T-helper 17 cell (primary cell): ENCODE data around the gene TTC39A. TPM values are rescaled to one million over a fixed set of nuclear protein-coding genes. Genes with fewer than 3 reads are reported as not detected.

Experiments
- ATAC-seq: fragments of 150-1000 bp; cut with Tn5 transposase; 2 replicates; pipeline ENCODE4 v1.10.0; 2021; ENCODE audit warnings: mild to moderate bottlenecking, moderate library complexity
- DNase-seq, 3 donors: peaks; one replicate each; pipeline versions ENCODE4 v3.0.0 to v3.0.0-alpha.2; 2020 to 2021
- H3K9me3 ChIP-seq: one replicate; pipeline ENCODE4 v1.7.0; 2013; ENCODE audit warnings: low read length, mild to moderate bottlenecking; ENCODE audit not compliant: control insufficient read depth, poor library complexity, severe bottlenecking
- H3K27ac Mint-ChIP-seq: one replicate; pipeline ENCODE4 v1.8.0; 2022; ENCODE audit warnings: mild to moderate bottlenecking, moderate library complexity, mixed read lengths
- H3K27me3 Mint-ChIP-seq: one replicate; pipeline ENCODE4 v1.8.0; 2022; ENCODE audit warnings: mixed read lengths
- H3K36me3 Mint-ChIP-seq: one replicate; pipeline ENCODE4 v1.8.0; 2022; ENCODE audit warnings: low read depth, mixed read lengths
- H3K4me1 Mint-ChIP-seq: one replicate; pipeline ENCODE4 v1.8.0; 2022; ENCODE audit warnings: mild to moderate bottlenecking, mixed read lengths
- H3K4me3 Mint-ChIP-seq: one replicate; pipeline ENCODE4 v1.8.0; 2022; ENCODE audit warnings: mild to moderate bottlenecking, moderate library complexity, mixed read lengths
- total RNA-seq, 4 donors: library from RNA in 2 of 4; stranded (reverse) in 2 of 4; gene quantifications; one replicate each; pipeline ENCODE4 v1.2.3 and lab custom pipeline; 2022 to 2026

Gene TTC39A
- total RNA-seq, 2 donors from 2014 or later = not detected

- ATAC-seq (no peak), DNase-seq (no peak)
- Mint-ChIP-seq H3K36me3 (peaks cover 11% of the 10 kb centered on the region), H3K4me1 (peaks cover 5% of the 10 kb centered on the region), H3K27ac (no peak overlapping the region), H3K27me3 (peaks cover 49% of the 10 kb centered on the region), H3K4me3 (peak overlapping the region; percentile 66)
- no peaks in the 10 kb centered on the region for H3K9me3 ChIP-seq
Measured at GRCh38 chr1:51346086-51346942, 16.0 kb upstream of the TTC39A start.

DNA sequence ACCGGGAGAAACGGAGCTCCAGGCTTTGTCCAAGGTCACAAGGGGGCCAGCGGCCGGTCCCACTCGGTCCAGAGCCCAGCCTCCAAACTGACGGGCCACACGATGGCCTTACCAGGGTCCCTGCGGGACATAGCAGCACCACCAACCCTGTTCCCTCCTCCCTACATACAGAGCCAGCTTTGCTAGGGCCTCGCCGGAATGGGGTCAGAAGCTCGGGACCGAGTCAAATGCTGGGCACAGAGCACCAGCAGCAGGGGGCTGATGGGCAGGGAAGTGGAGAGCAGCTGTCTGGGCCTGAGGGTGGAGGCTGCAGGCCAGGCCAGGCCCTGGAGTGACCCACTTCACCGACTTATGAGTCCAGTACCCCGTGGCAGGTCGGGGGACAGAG is 14.9 kb upstream of the TTC39A start:
- no peak for DNase-seq
- ATAC-seq = no peak
- Mint-ChIP-seq H3K4me1 (peaks cover 5% of the 10 kb centered on the region), H3K36me3 (peaks cover 11% of the 10 kb centered on the region), H3K27me3 (peaks cover 49% of the 10 kb centered on the region), H3K27ac (no peak overlapping the region), H3K4me3 (no peak overlapping the region)
- no peaks in the 10 kb centered on the region for H3K9me3 ChIP-seq

DNA sequence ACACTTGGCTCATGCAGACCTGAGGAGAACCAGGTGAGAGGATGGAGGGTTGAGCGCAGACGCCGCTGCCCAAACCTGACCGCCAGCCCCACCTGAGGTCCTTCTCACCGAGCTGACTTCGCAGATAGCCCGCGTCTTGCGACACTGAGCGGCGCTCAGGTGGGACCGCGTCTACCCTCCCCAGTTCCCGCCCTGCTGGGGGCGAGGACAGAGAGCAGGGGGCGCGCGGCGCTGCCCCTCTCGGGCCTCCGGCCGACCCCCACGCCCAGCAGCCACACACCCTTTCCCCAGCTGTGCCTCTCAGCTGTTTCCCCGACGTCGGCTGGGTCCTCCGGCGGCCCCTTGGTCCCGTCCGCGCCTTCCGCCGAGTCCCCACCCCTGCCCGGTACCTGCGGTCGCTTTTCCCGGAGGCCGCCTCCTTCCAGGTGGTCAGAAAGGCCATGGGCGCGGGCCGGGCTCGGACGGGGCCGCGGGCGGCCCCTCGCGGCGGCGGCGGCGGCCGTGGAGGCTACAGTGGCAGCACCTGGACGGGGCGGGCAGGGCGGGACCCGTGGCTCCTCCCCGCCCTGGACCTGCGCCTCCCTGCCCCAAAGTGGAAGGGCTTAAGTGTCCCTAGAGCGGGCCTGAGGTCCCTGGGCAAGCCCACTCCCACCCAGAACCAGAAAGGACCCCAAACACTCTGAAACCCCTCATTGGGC is 14.4 kb upstream of the TTC39A start:
- H3K4me1 Mint-ChIP-seq = peaks cover 5% of the 10 kb centered on the region
- DNase-seq (no peak), ATAC-seq (no peak)
- peaks cover 49% of the 10 kb centered on the region for H3K27me3 Mint-ChIP-seq
- no peak overlapping the region for H3K4me3 Mint-ChIP-seq
- H3K36me3 Mint-ChIP-seq = peaks cover 11% of the 10 kb centered on the region
- H3K9me3 ChIP-seq = no peaks in the 10 kb centered on the region
- H3K27ac Mint-ChIP-seq = no peak overlapping the region

- H3K27ac Mint-ChIP-seq = no peak overlapping the region
- peaks cover 5% of the 10 kb centered on the region for H3K4me1 Mint-ChIP-seq
- peaks cover 11% of the 10 kb centered on the region for H3K36me3 Mint-ChIP-seq
- no peak for DNase-seq
- peaks cover 49% of the 10 kb centered on the region for H3K27me3 Mint-ChIP-seq
- H3K4me3 Mint-ChIP-seq = no peak overlapping the region
- ATAC-seq = no peak
- no peaks in the 10 kb centered on the region for H3K9me3 ChIP-seq
Measured at GRCh38 chr1:51344276-51344601, 13.9 kb upstream of the TTC39A start.

GRCh38 chr1:51343624-51344023 is 13.3 kb upstream of the TTC39A start:
- DNase-seq (no peak), ATAC-seq (no peak)
- H3K27ac Mint-ChIP-seq = no peak overlapping the region
- peaks cover 5% of the 10 kb centered on the region for H3K4me1 Mint-ChIP-seq
- H3K27me3 Mint-ChIP-seq = peaks cover 49% of the 10 kb centered on the region
- H3K9me3 ChIP-seq = no peaks in the 10 kb centered on the region
- H3K4me3 Mint-ChIP-seq = no peak overlapping the region
- peaks cover 11% of the 10 kb centered on the region for H3K36me3 Mint-ChIP-seq

DNA sequence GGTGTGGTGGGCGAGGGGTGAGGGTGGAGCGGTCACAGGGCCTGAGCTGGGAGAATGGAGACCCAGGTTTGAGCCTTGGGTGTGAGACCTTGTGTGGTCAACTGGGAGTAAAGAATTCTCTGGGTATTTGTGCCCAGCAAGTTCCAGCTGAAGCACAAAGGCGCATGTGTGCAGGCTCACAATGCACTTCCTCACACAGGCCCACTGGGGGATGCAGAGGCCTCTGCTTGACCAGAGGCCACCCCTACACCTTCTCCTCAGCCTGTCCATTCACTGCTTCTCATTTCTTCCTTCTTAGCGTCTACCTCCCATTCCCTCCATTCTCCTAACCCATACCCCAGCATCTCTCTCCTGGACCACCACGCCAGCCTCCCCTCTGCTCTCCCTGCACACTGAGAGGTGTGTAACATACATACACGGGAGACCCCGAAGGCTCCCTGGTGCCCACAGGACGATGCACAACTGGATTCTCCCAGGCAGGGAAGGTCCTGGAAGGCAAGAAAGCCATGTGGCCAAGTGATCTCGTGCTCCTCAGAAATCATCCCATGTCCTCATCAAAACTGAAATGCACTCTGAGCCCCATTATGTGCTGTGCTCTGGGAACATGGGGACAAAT is 12.3 kb upstream of the TTC39A start:
- no peak for ATAC-seq
- no peak overlapping the region for H3K27ac Mint-ChIP-seq
- H3K27me3 Mint-ChIP-seq = peaks cover 58% of the 10 kb centered on the region

GRCh38 chr1:51341876-51342496 is 11.6 kb upstream of the TTC39A start:
- H3K27ac Mint-ChIP-seq = no peak overlapping the region
- ATAC-seq (no peak), DNase-seq (no peak)
- H3K27me3 Mint-ChIP-seq = peaks cover 57% of the 10 kb centered on the region
- H3K36me3 Mint-ChIP-seq = peaks cover 13% of the 10 kb centered on the region
- no peaks in the 10 kb centered on the region for H3K9me3 ChIP-seq
- H3K4me1 Mint-ChIP-seq = peaks cover 4% of the 10 kb centered on the region
- H3K4me3 Mint-ChIP-seq = no peak overlapping the region

More for the DNA sequence above, 12.3 kb upstream of the TTC39A start:
- H3K36me3 Mint-ChIP-seq = peaks cover 13% of the 10 kb centered on the region
- H3K4me1 Mint-ChIP-seq = peaks cover 7% of the 10 kb centered on the region
- no peak for DNase-seq
- H3K4me3 Mint-ChIP-seq = no peak overlapping the region
- no peaks in the 10 kb centered on the region for H3K9me3 ChIP-seq

DNA sequence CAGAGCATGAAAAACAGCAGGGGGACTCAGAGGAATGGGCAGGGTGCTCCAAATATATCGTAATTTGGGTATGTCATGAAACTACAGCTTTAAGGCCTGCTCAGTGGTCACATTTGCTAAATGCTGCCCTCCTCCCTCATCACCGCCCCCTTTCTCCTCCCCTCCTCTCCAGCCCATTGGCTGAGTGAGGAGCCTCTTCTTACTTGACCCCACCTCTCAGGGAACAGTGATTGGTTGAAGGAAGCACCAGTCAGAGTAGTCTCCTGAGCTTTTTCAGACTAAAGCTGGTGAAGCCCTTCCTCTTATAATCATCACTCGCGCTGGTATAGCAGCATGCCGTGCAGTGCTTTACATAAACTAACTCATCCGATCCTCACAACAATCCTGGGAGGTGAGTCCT is 10.0 kb upstream of the TTC39A start:
- ATAC-seq (no peak), DNase-seq (no peak)
- H3K36me3 Mint-ChIP-seq = peaks cover 13% of the 10 kb centered on the region
- H3K4me1 Mint-ChIP-seq = peaks cover 2% of the 10 kb centered on the region
- no peaks in the 10 kb centered on the region for H3K9me3 ChIP-seq
- no peak overlapping the region for H3K27ac Mint-ChIP-seq
- no peak overlapping the region for H3K4me3 Mint-ChIP-seq
- peaks cover 42% of the 10 kb centered on the region for H3K27me3 Mint-ChIP-seq

- H3K27me3 Mint-ChIP-seq = peaks cover 17% of the 10 kb centered on the region
- H3K4me3 Mint-ChIP-seq = no peak overlapping the region
- peaks cover 2% of the 10 kb centered on the region for H3K4me1 Mint-ChIP-seq
Measured at GRCh38 chr1:51336711-51337110, 6.3 kb upstream of the TTC39A start.

GRCh38 chr1:51336004-51336403 is 5.6 kb upstream of the TTC39A start:
- Mint-ChIP-seq H3K36me3 (peaks cover 7% of the 10 kb centered on the region), H3K4me3 (no peak overlapping the region), H3K27ac (no peak overlapping the region), H3K27me3 (peaks cover 22% of the 10 kb centered on the region), H3K4me1 (peaks cover 4% of the 10 kb centered on the region)
- no peaks in the 10 kb centered on the region for H3K9me3 ChIP-seq
- ATAC-seq (no peak), DNase-seq (no peak)

More at GRCh38 chr1:51336711-51337110, 6.3 kb upstream of the TTC39A start:
- DNase-seq (no peak), ATAC-seq (no peak)
- Mint-ChIP-seq H3K27ac (peak overlapping the region; percentile 49), H3K36me3 (peaks cover 3% of the 10 kb centered on the region)
- H3K9me3 ChIP-seq = no peaks in the 10 kb centered on the region

GRCh38 chr1:51331206-51332100 is 1.1 kb upstream of the TTC39A start:
- H3K9me3 ChIP-seq = no peaks in the 10 kb centered on the region
- no peak for DNase-seq
- Mint-ChIP-seq H3K27ac (peak overlapping the region; percentile 16), H3K27me3 (peaks cover 40% of the 10 kb centered on the region), H3K4me1 (peaks cover 4% of the 10 kb centered on the region), H3K4me3 (peak overlapping the region; percentile 90), H3K36me3 (peaks cover 9% of the 10 kb centered on the region)
- ATAC-seq = no peak

DNA sequence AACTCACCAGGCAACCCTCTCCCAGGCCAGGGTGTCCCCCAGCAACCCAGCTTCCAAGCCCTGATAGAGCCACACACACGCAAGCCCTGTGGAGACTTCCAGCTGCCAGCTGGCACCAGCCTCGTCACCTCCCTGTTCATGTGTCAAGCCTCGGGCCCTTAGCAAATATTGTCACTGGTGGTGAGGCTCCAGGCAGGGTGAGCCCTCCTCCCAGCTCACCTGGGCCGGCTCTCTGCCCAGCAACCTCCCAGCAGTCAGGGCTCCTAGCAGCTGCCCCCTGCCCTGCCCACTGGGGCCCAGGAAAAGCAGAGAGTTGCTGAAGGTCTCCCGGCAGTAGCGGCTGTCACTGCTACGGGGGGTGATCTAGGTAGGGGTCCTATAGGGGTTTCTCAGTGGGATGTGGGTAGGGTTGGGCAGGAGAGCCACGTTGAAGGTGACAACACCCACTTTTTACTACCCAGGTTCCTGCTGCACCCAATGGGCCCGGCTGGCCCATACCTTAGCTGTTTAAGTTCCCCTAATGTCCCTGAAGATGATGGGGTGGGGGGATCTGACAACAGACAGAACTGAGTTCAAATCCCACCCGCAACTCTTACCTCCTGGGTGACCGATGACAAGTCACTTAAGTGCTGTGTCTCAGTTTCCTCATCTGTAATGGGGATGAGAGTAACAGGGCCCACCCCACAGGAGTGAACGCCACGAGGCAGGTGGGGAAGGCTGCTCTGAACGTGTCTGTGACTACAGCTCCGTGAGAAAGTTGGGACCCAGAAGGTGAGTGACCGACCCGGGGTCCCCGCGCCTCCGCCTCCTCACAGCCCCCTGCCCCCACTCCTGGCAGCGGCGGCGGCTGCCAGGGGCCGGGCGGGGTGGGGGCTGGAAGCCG is 678 bp downstream of the TTC39A start:
- Mint-ChIP-seq H3K27me3 (peaks cover 47% of the 10 kb centered on the region), H3K36me3 (peaks cover 11% of the 10 kb centered on the region), H3K4me3 (peak overlapping the region; percentile 57), H3K27ac (no peak overlapping the region), H3K4me1 (peaks cover 4% of the 10 kb centered on the region)
- DNase-seq = no peak
- ATAC-seq = no peak
- no peaks in the 10 kb centered on the region for H3K9me3 ChIP-seq
